GM12878 (cell line): Measurements from ENCODE around the gene SLC22A31.

Experiments
- ASH2L ChIP-seq: fragments of 300-600, 200-600 bp; sonication (generic); IDR thresholded peaks from 2 replicates; pipeline ENCODE4 v1.6.1; 2017; ENCODE audit warnings: low read depth, mild to moderate bottlenecking, borderline replicate concordance
- CEBPB ChIP-seq, 2 experiments: fragments of 150-350 bp in 1 of 2; IDR thresholded peaks; 2 replicates each; pipeline ENCODE4 v1.6.1; 2012 to 2014; ENCODE audit warnings: low read depth in 2 of 2, low read length in 2 of 2, borderline replicate concordance in 1 of 2, inconsistent platforms in 1 of 2
- CREB1 ChIP-seq: IDR thresholded peaks from 2 replicates; pipeline ENCODE4 v1.6.1; 2012; ENCODE audit warnings: low read depth, mild to moderate bottlenecking, inconsistent platforms
- CTCF ChIP-seq, 3 experiments: IDR thresholded peaks in 2 of 3; conservative IDR thresholded peaks in 1 of 3; 2 replicates each; pipeline ENCODE4 v1.5.1; 2011; ENCODE audit warnings: low read depth in 3 of 3, low read length in 3 of 3, mild to moderate bottlenecking in 3 of 3, control low read depth in 2 of 3, moderate library complexity in 2 of 3, inconsistent platforms in 1 of 3, mixed read lengths in 1 of 3; ENCODE audit not compliant: control insufficient read depth in 2 of 3, insufficient read depth in 1 of 3; ENCODE audit errors: extremely low read depth in 1 of 3
- KAT2A ChIP-seq: conservative IDR thresholded peaks from 2 replicates; pipeline ENCODE4 v1.6.1; 2011; ENCODE audit warnings: low read depth, low read length; ENCODE audit not compliant: control insufficient read depth
- MYC ChIP-seq: IDR thresholded peaks from 2 replicates; pipeline ENCODE4 v1.6.1; 2011; ENCODE audit warnings: mild to moderate bottlenecking, low read length, moderate library complexity, inconsistent platforms; ENCODE audit not compliant: insufficient read depth, insufficient replicate concordance, insufficient read length, severe bottlenecking
- NFIC ChIP-seq: IDR thresholded peaks from 2 replicates; pipeline ENCODE4 v1.6.1; 2012; ENCODE audit warnings: low read depth, mild to moderate bottlenecking, inconsistent platforms, low read length, moderate library complexity
- POLR2A ChIP-seq: IDR thresholded peaks from 2 replicates; pipeline ENCODE4 v1.6.1; 2011; ENCODE audit warnings: low read depth, mild to moderate bottlenecking, low read length
- POLR2AphosphoS5 ChIP-seq: IDR thresholded peaks from 2 replicates; pipeline ENCODE4 v1.6.1; 2011; ENCODE audit warnings: mild to moderate bottlenecking, low read length, inconsistent platforms
- SP1 ChIP-seq: IDR thresholded peaks from one replicate; pipeline ENCODE4 v1.6.1; 2011; ENCODE audit warnings: low read depth, low read length

GRCh38 chr16:89232107-89232506 lies 31.8 kb upstream of the SLC22A31 start:
- TF ChIP-seq KAT2A (no peak), POLR2AphosphoS5 (no peak), POLR2A (no peak), CTCF (IDR thresholded peaks at IDR 0.05 in 2 of 3, conservative IDR thresholded peaks at IDR 0.05 in 1 of 3; ENCODE audit: control insufficient read depth in 2 of 3, extremely low read depth in 1 of 3, insufficient read depth in 1 of 3, low read depth in 3 of 3, low read length in 3 of 3) (no peak), CREB1 (no peak), CEBPB (IDR thresholded peaks at IDR 0.05; ENCODE audit: borderline replicate concordance in 1 of 2, low read depth in 2 of 2, low read length in 2 of 2) (no peak), ASH2L (no peak), MYC (no peak), NFIC (no peak), SP1 (no peak)
